ENCODE data around the gene CNKSR3. TPM values are rescaled to one million over a fixed set of nuclear protein-coding genes. Genes with fewer than 3 reads are reported as not detected.

Gene CNKSR3
- total RNA-seq, 1 donor from 2014 or later = 7.4 TPM

DNA sequence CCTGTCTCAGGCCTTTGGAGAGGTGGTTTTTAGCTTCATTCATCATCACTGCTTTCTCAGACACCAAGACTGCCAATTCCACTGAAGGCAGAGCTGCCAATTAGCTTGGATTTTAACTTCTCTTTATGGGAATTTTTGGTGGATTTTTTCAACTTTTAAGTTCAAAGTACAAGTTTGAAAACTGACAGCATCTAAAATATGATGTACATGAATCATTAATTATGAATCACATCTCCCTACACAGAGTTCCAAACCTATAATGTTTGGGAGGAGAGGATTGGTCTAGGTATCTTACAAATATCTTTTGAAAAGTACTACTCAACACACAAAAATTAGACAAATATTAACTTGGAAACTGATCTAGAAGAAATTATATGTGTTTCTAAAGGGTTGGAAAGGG is 25.5 kb downstream of the CNKSR3 start:
- no peak for DNase-seq (ENCODE audit: extremely low spot score in 2 of 2)
- Histone ChIP-seq H3K4me3 (no peak overlapping the region), H3K4me1 (peaks cover 17% of the 10 kb centered on the region), H3K36me3 (no peaks in the 10 kb centered on the region), H3K27me3 (no peaks in the 10 kb centered on the region), H3K9me3 (no peaks in the 10 kb centered on the region), H3K27ac (no peak overlapping the region)
- intact Hi-C loops (cut with DNase I) = no loop called here
- TF ChIP-seq POLR2A (IDR thresholded peaks at IDR 0.05) (no peak), POLR2AphosphoS5 (IDR thresholded peaks at IDR 0.05; ENCODE audit: insufficient read depth in 1 of 2, low read depth in 1 of 2) (no peak)

DNA sequence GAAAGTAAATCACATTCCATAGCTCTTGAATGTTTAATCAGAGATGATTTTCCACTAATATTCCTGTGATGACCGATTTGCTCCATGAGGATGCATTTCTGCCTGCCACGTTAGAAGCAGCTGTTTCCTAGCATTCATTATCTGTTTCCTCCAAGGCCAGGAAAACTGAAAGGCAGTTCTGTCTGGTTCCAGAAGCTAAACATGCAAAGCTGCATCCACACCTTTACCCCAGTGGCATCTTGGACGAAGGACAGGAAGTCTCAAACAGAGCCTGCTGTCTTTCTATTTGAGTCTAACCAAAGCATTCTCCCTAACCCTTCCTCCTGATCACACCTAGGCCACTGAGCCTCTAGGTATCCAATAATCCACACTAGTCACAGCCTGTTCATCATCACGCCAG is 27.6 kb downstream of the CNKSR3 start:
- no peak for TF ChIP-seq POLR2A (IDR thresholded peaks at IDR 0.05)
- peak in 1 of 2 donors; percentile 81 for TF ChIP-seq POLR2AphosphoS5 (IDR thresholded peaks at IDR 0.05; ENCODE audit: insufficient read depth in 1 of 2, low read depth in 1 of 2)
- no peaks in the 10 kb centered on the region for H3K36me3 ChIP-seq
- no peaks in the 10 kb centered on the region for H3K9me3 ChIP-seq
- H3K27me3 ChIP-seq = no peaks in the 10 kb centered on the region
- peaks cover 22% of the 10 kb centered on the region for H3K4me1 ChIP-seq
- no peak overlapping the region for H3K4me3 ChIP-seq
- intact Hi-C loops (cut with DNase I) = no loop called here
- DNase-seq (ENCODE audit: extremely low spot score in 2 of 2) = no peak
- peak overlapping the region; percentile 11 for H3K27ac ChIP-seq

DNA sequence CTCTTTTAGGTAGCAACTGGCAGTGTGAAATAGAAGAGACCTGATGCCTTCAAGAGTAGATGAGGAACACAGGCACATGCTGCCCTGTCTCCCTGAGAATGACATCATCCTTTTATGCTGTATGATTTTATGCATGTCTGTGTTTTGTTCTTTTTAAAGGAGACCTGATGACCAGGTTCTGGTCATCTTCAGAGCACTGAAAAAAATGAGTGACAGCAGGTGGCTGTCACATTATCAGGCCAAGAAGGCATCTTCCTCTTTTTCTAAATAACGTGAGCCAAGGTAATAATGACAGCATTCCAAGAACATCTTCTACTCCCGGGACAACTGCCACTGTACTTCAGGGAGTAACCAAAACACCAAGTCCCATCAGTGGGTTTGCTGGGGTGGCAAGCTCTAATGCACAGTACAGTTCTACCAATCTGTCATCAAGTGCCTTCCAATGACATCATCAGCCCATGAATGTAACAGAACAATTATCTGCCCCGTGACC is 28.9 kb downstream of the CNKSR3 start:
- no peak for DNase-seq (ENCODE audit: extremely low spot score in 2 of 2)
- H3K4me3 ChIP-seq = no peak overlapping the region
- H3K36me3 ChIP-seq = no peaks in the 10 kb centered on the region
- intact Hi-C loops (cut with DNase I) = no loop called here
- H3K4me1 ChIP-seq = peaks cover 24% of the 10 kb centered on the region
- TF ChIP-seq POLR2AphosphoS5 (IDR thresholded peaks at IDR 0.05; ENCODE audit: insufficient read depth in 1 of 2, low read depth in 1 of 2) (no peak), POLR2A (IDR thresholded peaks at IDR 0.05) (no peak)
- TF ChIP-seq, protein P1, sequence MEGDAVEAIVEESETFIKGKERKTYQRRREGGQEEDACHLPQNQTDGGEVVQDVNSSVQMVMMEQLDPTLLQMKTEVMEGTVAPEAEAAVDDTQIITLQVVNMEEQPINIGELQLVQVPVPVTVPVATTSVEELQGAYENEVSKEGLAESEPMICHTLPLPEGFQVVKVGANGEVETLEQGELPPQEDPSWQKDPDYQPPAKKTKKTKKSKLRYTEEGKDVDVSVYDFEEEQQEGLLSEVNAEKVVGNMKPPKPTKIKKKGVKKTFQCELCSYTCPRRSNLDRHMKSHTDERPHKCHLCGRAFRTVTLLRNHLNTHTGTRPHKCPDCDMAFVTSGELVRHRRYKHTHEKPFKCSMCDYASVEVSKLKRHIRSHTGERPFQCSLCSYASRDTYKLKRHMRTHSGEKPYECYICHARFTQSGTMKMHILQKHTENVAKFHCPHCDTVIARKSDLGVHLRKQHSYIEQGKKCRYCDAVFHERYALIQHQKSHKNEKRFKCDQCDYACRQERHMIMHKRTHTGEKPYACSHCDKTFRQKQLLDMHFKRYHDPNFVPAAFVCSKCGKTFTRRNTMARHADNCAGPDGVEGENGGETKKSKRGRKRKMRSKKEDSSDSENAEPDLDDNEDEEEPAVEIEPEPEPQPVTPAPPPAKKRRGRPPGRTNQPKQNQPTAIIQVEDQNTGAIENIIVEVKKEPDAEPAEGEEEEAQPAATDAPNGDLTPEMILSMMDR (IDR thresholded peaks at IDR 0.05) = no peak
- no peak overlapping the region for H3K27ac ChIP-seq
- H3K27me3 ChIP-seq = no peaks in the 10 kb centered on the region
- H3K9me3 ChIP-seq = no peaks in the 10 kb centered on the region

DNA sequence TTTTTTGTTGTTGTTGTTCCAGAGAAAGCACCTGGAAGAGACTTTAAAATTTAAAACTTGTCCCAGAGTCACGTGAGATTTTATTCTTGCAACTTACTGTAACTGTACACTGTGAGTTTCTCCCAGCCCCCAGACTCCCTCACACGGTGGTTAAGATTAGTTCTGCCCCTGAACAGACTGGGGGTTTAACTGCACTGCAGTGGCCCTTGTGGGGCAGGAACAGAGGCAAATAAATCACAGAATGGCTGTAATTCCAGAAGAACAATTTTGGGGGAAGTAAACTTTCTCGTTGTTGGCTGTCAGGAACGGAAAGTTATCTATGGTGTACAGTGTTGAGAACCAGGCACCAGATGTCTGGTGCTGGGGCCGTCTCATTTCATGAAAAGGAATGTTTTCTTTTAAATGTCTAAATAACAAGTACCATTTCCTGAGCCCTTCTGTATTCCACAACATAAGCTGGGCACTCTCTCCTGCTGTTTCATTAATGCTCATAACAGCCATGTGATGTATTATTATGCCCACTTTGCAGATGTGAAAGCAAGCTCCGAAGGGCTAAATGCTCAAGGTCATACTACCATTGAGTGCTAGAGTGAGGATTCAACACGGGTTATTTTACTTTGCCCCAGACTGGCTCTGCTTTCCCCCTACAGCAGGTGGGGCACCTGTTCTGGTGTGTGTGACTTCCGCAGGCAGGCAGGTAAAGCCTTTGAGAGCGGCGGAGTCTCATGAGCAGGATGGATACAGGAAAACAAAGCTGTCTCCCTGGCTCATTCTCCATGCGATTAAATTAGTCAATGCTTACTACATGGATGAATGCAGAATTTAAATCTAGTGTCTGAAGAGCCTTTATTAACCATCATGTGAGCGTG is 30.5 kb downstream of the CNKSR3 start:
- Histone ChIP-seq H3K9me3 (no peaks in the 10 kb centered on the region), H3K4me3 (peak overlapping the region in 1 of 2 donors; percentile 11), H3K4me1 (peaks cover 24% of the 10 kb centered on the region), H3K27me3 (no peaks in the 10 kb centered on the region), H3K36me3 (no peaks in the 10 kb centered on the region), H3K27ac (peak overlapping the region; percentile 46)
- no peak for DNase-seq (ENCODE audit: extremely low spot score in 2 of 2)
- intact Hi-C loops (cut with DNase I) = no loop called here
- TF ChIP-seq, protein P1 (IDR thresholded peaks at IDR 0.05) = no peak
- TF ChIP-seq POLR2A (IDR thresholded peaks at IDR 0.05) (no peak), POLR2AphosphoS5 (IDR thresholded peaks at IDR 0.05; ENCODE audit: insufficient read depth in 1 of 2, low read depth in 1 of 2) (no peak)

DNA sequence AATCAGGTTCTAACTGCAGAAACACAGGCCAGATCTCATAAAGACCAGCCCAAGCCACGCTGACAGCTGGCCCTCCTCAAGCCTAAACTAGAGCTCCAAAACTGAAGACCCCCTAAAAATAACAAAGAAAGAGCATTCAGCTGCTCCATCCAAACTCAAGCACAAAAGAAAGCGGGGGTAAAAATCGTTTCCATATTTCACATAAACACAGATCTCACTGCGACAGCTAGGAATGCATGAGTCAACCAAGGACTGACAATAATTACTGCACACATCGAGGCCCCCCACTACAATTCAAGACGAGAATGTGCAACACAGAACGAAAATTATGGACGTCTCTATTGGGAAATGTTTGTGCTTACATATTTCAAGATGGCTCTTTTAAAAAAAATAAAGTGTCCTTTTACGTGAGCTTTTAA is 31.1 kb downstream of the CNKSR3 start:
- Histone ChIP-seq H3K9me3 (no peaks in the 10 kb centered on the region), H3K4me1 (peaks cover 24% of the 10 kb centered on the region), H3K4me3 (peak overlapping the region in 1 of 2 donors; percentile 11), H3K27me3 (no peaks in the 10 kb centered on the region), H3K27ac (peak overlapping the region; percentile 46), H3K36me3 (no peaks in the 10 kb centered on the region)
- TF ChIP-seq POLR2AphosphoS5 (IDR thresholded peaks at IDR 0.05; ENCODE audit: insufficient read depth in 1 of 2, low read depth in 1 of 2) = no peak
- TF ChIP-seq POLR2A (IDR thresholded peaks at IDR 0.05) = no peak
- TF ChIP-seq, protein P1 (IDR thresholded peaks at IDR 0.05) = no peak
- DNase-seq (ENCODE audit: extremely low spot score in 2 of 2) = no peak
- intact Hi-C loops (cut with DNase I) = no loop called here

DNA sequence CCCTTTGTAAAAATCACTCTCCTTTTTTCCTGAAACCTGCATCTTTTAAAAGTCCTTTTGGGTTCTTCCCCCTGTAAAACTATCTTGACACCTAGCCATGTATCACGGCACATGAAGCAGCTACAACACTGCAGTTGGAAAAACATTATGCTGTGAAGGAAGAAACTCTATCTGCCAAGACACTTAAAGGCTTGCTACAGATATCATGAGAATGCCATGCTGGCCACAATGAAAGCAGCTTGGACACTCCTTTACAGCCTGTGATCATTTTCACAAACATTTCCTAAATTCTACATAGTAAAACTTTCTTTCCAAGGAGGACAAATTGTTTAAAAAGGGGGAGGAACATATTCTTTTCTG is 31.8 kb downstream of the CNKSR3 start:
- peak overlapping the region; percentile 31 for H3K27ac ChIP-seq
- H3K27me3 ChIP-seq = no peaks in the 10 kb centered on the region
- DNase-seq (ENCODE audit: extremely low spot score in 2 of 2) = no peak
- no peaks in the 10 kb centered on the region for H3K36me3 ChIP-seq
- TF ChIP-seq, protein P1 (IDR thresholded peaks at IDR 0.05) = no peak
- TF ChIP-seq POLR2A (IDR thresholded peaks at IDR 0.05) = no peak
- TF ChIP-seq POLR2AphosphoS5 (IDR thresholded peaks at IDR 0.05; ENCODE audit: insufficient read depth in 1 of 2, low read depth in 1 of 2) = no peak
- intact Hi-C loops (cut with DNase I) = no loop called here
- H3K4me1 ChIP-seq = peaks cover 24% of the 10 kb centered on the region
- H3K9me3 ChIP-seq = no peaks in the 10 kb centered on the region
- no peak overlapping the region for H3K4me3 ChIP-seq
